ENCODE measurements around the gene SLC1A7.

Gene SLC1A7

DNA sequence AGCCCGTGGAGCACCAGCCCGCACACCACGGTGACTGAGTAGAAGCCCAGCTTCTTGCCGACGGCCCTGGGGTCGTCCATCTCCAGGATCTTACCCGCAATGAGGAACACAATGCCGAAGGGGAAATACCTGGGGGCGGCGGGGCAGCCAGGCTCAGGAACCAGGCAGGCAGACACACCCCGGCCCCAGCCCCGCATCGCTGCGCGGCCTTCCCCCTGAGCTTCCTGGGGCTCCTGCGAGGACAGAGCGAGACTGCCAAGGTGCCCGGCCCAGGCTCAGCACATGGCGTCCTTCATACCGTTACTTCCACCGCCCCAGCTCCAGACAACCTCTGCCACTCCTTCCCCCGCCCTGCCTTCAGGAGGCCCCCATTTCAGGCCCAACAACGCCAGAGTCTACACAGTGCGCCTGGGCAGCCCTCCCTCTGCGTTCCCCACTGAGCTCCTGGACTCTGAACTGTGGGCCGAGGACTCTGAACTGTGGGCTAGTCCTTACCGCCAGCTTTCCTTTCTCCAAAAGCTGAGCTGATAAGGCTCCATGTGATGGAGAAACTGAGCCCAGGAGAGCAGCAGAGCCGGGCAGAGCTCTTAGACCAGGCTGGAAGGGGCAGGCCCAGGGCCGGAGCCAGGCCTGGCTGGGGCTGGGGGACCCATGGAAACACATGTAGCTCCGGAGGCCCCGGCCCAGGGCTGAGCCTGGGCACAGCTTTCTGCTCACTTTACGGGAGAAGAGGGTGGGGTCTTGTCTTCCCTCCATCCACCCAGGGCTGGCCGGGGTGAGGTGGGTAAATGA, 49.6 kb downstream of the SLC1A7 start:
- WGBS, 2 experiments: 94% methylated on average over 33 of the region's 33 CpGs
- no peaks in the 10 kb centered on the region for H3K9me3 ChIP-seq (ENCODE audit: control insufficient read depth, low read length)
- no peak overlapping the region for H3K4me3 ChIP-seq (ENCODE audit: insufficient read depth, low read depth, low read length)
- H3K36me3 ChIP-seq (ENCODE audit: control insufficient read depth, insufficient read depth, low read length): no peaks in the 10 kb centered on the region
- no peaks in the 10 kb centered on the region for H3K27me3 ChIP-seq (ENCODE audit: control insufficient read depth, insufficient read depth, low read length, poor library complexity, severe bottlenecking)
- H3K27ac ChIP-seq (ENCODE audit: insufficient read depth, low read depth, low read length, poor library complexity, severe bottlenecking): no peak overlapping the region
- H3K4me1 ChIP-seq (ENCODE audit: control insufficient read depth, insufficient read depth, low read length): peaks cover 7% of the 10 kb centered on the region

GRCh38 chr1:53091841-53092645, 50.4 kb downstream of the SLC1A7 start:
- H3K9me3 ChIP-seq (ENCODE audit: control insufficient read depth, low read length): no peaks in the 10 kb centered on the region
- H3K4me3 ChIP-seq (ENCODE audit: insufficient read depth, low read depth, low read length): no peak overlapping the region

DNA sequence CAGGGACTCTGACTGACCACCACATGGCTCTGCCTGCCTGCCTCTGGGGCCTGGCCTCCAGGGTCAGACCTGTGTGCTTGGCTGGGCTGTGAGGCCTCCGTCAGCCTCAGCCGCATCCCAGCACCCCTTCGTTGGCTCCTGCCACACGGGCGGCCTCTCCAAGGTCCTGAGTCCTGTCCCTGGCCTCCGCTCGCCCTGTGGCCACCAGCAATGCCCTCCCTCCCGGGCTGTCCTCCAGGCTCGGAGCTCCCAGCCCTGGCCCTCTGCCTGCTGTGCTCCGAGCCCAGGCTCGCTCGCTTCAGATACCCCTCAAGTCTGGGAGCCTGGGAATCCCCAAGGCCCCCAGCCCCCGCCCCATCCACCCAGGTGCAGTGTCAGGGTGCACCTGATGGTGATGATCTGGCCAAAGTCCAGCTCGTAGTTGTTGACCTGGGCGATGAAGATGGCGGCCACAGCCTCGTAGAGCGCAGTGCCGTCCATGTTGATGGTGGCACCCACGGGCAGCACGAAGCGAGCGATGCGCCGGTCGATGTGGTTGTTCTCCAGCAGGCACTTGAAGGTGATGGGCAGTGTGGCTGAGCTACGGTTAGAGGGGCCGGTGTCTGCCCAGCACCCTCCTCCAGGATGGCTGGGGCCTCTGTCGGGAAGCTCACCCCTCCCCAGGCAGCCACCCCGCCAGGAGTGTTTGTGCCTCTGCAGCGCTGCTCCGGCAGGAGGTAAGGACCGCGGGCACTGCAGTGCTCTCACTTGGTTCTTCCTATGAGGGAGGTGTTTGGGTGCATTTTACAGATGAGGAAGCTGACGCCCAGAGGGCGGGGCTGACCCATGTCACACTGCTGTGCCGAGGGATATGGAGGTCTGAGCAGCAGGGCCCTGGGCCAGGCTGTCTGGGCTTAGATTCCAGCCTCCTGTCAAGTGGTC, 52.0 kb downstream of the SLC1A7 start:
- Histone ChIP-seq H3K27ac (ENCODE audit: insufficient read depth, low read depth, low read length, poor library complexity, severe bottlenecking) (no peak overlapping the region), H3K9me3 (ENCODE audit: control insufficient read depth, low read length) (no peaks in the 10 kb centered on the region), H3K36me3 (ENCODE audit: control insufficient read depth, insufficient read depth, low read length) (no peaks in the 10 kb centered on the region), H3K4me1 (ENCODE audit: control insufficient read depth, insufficient read depth, low read length) (peaks cover 14% of the 10 kb centered on the region), H3K4me3 (ENCODE audit: insufficient read depth, low read depth, low read length) (no peak overlapping the region), H3K27me3 (ENCODE audit: control insufficient read depth, insufficient read depth, low read length, poor library complexity, severe bottlenecking) (no peaks in the 10 kb centered on the region)
- 92 to 94% methylated on average over 37 of the region's 37 CpGs for WGBS, 2 experiments

More at GRCh38 chr1:53091841-53092645, 50.4 kb downstream of the SLC1A7 start:
- Histone ChIP-seq H3K27ac (ENCODE audit: insufficient read depth, low read depth, low read length, poor library complexity, severe bottlenecking) (no peak overlapping the region), H3K36me3 (ENCODE audit: control insufficient read depth, insufficient read depth, low read length) (no peaks in the 10 kb centered on the region), H3K27me3 (ENCODE audit: control insufficient read depth, insufficient read depth, low read length, poor library complexity, severe bottlenecking) (no peaks in the 10 kb centered on the region), H3K4me1 (ENCODE audit: control insufficient read depth, insufficient read depth, low read length) (peaks cover 14% of the 10 kb centered on the region)
- 94 to 96% methylated on average over 26 of the region's 26 CpGs for WGBS, 2 experiments

DNA sequence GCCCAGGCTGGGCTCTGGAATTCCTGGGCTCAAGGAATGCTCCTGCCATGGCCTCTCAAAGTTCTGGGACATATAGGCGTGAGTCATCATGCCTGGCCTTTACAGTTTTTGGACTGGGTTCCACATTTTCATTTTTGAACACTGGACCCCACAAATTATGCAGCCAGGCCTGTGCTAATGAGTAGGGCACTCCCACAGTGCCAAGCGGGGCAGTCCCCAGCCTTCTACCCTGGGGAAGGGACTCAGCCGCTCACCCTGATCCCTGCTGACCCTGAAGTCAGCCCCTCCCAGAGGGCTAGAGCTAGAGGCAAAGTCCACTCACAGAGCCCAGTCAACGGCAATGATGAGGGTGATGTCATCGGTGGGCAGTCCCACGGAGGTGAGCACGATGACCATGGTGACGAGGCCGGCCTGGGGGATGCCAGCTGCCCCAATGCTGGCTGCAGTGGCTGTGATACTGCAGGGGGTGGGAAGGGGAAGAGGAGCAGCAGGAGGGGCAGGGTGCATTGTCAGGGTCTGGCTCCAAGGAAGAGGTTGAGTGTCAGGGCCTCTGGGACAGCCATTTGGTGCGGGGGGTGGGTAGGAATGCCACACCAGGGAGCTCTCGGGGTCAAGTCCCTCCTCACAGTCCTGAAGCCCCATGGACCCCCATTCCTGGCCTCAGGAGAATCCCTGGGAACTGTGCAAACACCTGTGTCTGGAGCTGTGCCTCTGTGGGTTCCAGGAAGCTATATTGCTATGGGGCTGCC, 52.8 kb downstream of the SLC1A7 start:
- H3K4me1 ChIP-seq (ENCODE audit: control insufficient read depth, insufficient read depth, low read length): peaks cover 14% of the 10 kb centered on the region
- no peaks in the 10 kb centered on the region for H3K27me3 ChIP-seq (ENCODE audit: control insufficient read depth, insufficient read depth, low read length, poor library complexity, severe bottlenecking)
- WGBS, 2 experiments: 90 to 92% methylated on average over 11 of the region's 11 CpGs
- H3K9me3 ChIP-seq (ENCODE audit: control insufficient read depth, low read length): no peaks in the 10 kb centered on the region
- no peaks in the 10 kb centered on the region for H3K36me3 ChIP-seq (ENCODE audit: control insufficient read depth, insufficient read depth, low read length)
- no peak overlapping the region for H3K27ac ChIP-seq (ENCODE audit: insufficient read depth, low read depth, low read length, poor library complexity, severe bottlenecking)
- H3K4me3 ChIP-seq (ENCODE audit: insufficient read depth, low read depth, low read length): no peak overlapping the region

- WGBS, 2 experiments: 92 to 93% methylated on average over 19 of the region's 19 CpGs
- Histone ChIP-seq H3K36me3 (ENCODE audit: control insufficient read depth, insufficient read depth, low read length) (no peaks in the 10 kb centered on the region), H3K27me3 (ENCODE audit: control insufficient read depth, insufficient read depth, low read length, poor library complexity, severe bottlenecking) (no peaks in the 10 kb centered on the region), H3K4me1 (ENCODE audit: control insufficient read depth, insufficient read depth, low read length) (peaks cover 14% of the 10 kb centered on the region), H3K4me3 (ENCODE audit: insufficient read depth, low read depth, low read length) (no peak overlapping the region), H3K27ac (ENCODE audit: insufficient read depth, low read depth, low read length, poor library complexity, severe bottlenecking) (no peak overlapping the region), H3K9me3 (ENCODE audit: control insufficient read depth, low read length) (no peaks in the 10 kb centered on the region)
These were observed 53.7 kb downstream of the SLC1A7 start for GRCh38 chr1:53088616-53089300.

DNA sequence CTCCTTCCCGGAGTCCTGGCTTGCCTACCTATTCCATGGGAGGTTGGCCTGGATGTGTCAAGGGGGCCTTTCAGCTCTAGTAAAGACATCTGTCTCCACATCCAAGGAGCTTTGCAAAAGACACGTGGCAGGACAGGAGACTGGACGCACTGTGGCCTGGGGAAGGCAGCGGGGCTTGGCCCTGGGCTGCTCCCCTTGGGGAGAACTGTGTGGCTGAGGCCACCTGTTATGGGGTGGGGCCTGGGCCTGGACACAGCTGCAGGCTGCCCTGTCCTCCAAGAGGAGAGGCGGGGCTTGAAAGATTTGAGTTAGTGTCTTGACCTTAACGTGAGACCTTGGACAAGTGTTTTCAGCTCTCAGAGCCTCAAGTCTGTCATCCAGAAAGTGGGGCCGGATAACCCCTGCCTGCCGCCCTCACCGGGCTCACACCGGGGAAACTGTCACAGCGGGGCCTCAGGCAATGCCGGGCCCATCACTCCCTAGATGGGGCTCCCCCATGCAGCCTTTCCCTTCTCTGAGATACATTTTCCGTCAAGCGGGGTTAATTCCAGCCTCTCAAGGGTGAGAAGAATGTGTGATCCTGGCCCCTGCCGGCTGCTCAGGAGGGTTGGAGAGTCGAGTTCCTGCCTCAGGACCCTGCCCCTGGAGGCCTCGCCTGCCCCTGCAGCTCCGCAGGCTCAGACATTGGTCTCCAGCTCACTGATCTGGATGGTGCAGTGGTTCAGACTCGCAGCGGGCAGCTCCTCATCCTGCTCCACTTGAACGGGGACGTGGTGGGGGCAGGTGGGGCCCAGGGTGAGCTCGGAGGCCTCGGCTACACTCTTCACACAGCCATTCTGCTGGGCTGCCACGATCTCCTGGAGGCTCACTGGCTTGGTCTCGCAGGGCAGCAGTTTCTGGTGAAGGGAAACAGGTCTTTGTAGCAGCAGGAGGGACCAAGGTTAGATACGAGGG, 54.8 kb downstream of the SLC1A7 start:
- H3K9me3 ChIP-seq (ENCODE audit: control insufficient read depth, low read length): no peaks in the 10 kb centered on the region
- no peak overlapping the region for H3K27ac ChIP-seq (ENCODE audit: insufficient read depth, low read depth, low read length, poor library complexity, severe bottlenecking)
- H3K36me3 ChIP-seq (ENCODE audit: control insufficient read depth, insufficient read depth, low read length): no peaks in the 10 kb centered on the region
- H3K27me3 ChIP-seq (ENCODE audit: control insufficient read depth, insufficient read depth, low read length, poor library complexity, severe bottlenecking): no peaks in the 10 kb centered on the region
- H3K4me3 ChIP-seq (ENCODE audit: insufficient read depth, low read depth, low read length): no peak overlapping the region
- peaks cover 21% of the 10 kb centered on the region for H3K4me1 ChIP-seq (ENCODE audit: control insufficient read depth, insufficient read depth, low read length)
- 69% methylated on average over 27 of the region's 27 CpGs for WGBS, 2 experiments

GRCh38 chr1:53086491-53087070, 55.9 kb downstream of the SLC1A7 start:
- no peak overlapping the region for H3K27ac ChIP-seq (ENCODE audit: insufficient read depth, low read depth, low read length, poor library complexity, severe bottlenecking)
- H3K4me1 ChIP-seq (ENCODE audit: control insufficient read depth, insufficient read depth, low read length): peaks cover 28% of the 10 kb centered on the region
- no peak overlapping the region for H3K4me3 ChIP-seq (ENCODE audit: insufficient read depth, low read depth, low read length)
- no peaks in the 10 kb centered on the region for H3K9me3 ChIP-seq (ENCODE audit: control insufficient read depth, low read length)
- 86 to 92% methylated on average over 4 of the region's 4 CpGs for WGBS, 2 experiments
- H3K36me3 ChIP-seq (ENCODE audit: control insufficient read depth, insufficient read depth, low read length): no peaks in the 10 kb centered on the region
- H3K27me3 ChIP-seq (ENCODE audit: control insufficient read depth, insufficient read depth, low read length, poor library complexity, severe bottlenecking): no peaks in the 10 kb centered on the region

DNA sequence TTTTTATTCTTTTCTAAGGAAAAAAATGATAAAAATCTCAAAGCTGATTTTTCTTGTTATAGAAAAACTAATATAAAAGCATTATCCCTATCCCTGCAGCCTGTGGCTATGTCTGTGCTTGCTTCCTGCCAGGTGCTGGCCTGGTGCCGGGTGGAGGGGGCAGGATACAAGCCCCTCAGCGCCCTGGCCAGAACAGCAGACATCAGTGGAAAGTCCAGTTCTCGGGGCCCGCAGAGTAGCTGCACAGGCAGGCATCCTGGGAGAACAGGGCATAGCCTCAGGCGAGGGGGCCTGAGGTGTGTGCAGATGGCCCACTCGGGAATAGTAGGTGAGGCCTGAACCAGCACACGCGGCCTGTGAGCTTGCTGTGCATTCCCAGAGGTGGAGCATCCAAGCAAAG, 57.0 kb downstream of the SLC1A7 start:
- Histone ChIP-seq H3K9me3 (ENCODE audit: control insufficient read depth, low read length) (no peaks in the 10 kb centered on the region), H3K27me3 (ENCODE audit: control insufficient read depth, insufficient read depth, low read length, poor library complexity, severe bottlenecking) (no peaks in the 10 kb centered on the region), H3K27ac (ENCODE audit: insufficient read depth, low read depth, low read length, poor library complexity, severe bottlenecking) (no peak overlapping the region), H3K4me1 (ENCODE audit: control insufficient read depth, insufficient read depth, low read length) (peaks cover 30% of the 10 kb centered on the region), H3K36me3 (ENCODE audit: control insufficient read depth, insufficient read depth, low read length) (no peaks in the 10 kb centered on the region), H3K4me3 (ENCODE audit: insufficient read depth, low read depth, low read length) (no peak overlapping the region)
- 94 to 95% methylated on average over 8 of the region's 8 CpGs for WGBS, 2 experiments

Data from ectodermal cell (in vitro differentiated cells).